Tibial artery (tissue), 4 donors: Measurements from ENCODE around the gene KIAA0513.

ENCODE experiments used
- DNase-seq, 2 donors: peaks; one replicate each; pipeline ENCODE4 v3.0.0-alpha.2; 2019
- H3K27ac ChIP-seq, 2 donors: fragments of 200-600 bp; sonication (generic) in 1 of 2; 1 replicate in 1 of 2; 2 replicates in 1 of 2; pipeline ENCODE4 v1.5.1; 2018 to 2019; ENCODE audit warnings: mild to moderate bottlenecking in 1 of 2
- H3K27me3 ChIP-seq, 2 donors: fragments of 200-600 bp; sonication (generic) in 1 of 2; one replicate each; pipeline versions ENCODE4 v1.5.1 to v1.6.0; 2016 to 2019
- H3K36me3 ChIP-seq, 3 donors: fragments of 200-600 bp; sonication (generic) in 2 of 3; one replicate each; pipeline ENCODE4 v1.5.1; 2016 to 2019; ENCODE audit warnings: mild to moderate bottlenecking in 2 of 3
- H3K4me1 ChIP-seq, 4 donors: fragments of 200-600 bp; sonication (generic) in 2 of 4; 1 replicate in 3 of 4; 2 replicates in 1 of 4; pipeline ENCODE4 v1.5.1; 2016 to 2019
- H3K4me3 ChIP-seq, 2 donors: fragments of 200-600 bp; sonication (generic) in 1 of 2; 1 replicate in 1 of 2; 2 replicates in 1 of 2; pipeline ENCODE4 v1.5.1; 2018 to 2019; ENCODE audit warnings: mild to moderate bottlenecking in 2 of 2
- H3K9me3 ChIP-seq, 3 donors: fragments of 200-600 bp; sonication (generic) in 1 of 3; one replicate each; pipeline ENCODE4 v1.5.1; 2016 to 2019
- intact Hi-C: fragments of 100-400 bp; cut with DNase I; formaldehyde crosslinking; loops from one replicate; pipeline ENCODE4 v1.15.0; 2023; ENCODE audit warnings: low total_unique reads
- TF ChIP-seq, protein P1 (sequence below), 2 experiments: fragments of 200-600 bp in 1 of 2; fragments of 450-650 bp in 1 of 2; IDR thresholded peaks; one replicate each; pipeline ENCODE4 v1.5.1; 2017 to 2019; ENCODE audit warnings: antibody characterized with exemption in 2 of 2, mild to moderate bottlenecking in 1 of 2, moderate library complexity in 1 of 2

The KIAA0513 gene

DNA sequence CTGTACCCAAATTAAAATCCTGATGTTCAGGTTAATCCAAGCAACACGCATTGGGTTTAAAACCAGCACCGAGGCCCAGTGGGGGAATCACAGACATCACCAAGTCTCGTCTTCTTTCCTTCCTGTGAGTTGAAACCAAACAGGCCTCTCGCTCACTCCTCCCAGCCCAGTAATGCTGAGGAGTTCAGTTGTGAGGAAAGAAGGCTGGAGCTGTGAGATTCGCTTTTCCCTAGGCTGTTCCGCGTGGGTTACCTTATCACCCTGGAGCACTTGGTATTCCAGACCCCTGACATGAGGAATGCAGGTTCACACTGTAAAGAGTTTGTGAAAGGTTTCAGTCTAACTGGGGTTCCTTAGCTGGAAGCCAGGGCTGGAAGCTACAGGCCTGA lies 63.9 kb downstream of the KIAA0513 start:
- peaks cover 0 to 23% of the 10 kb centered on the region in 2 donors for H3K27me3 ChIP-seq
- intact Hi-C loops = no loop called here
- TF ChIP-seq, protein P1, sequence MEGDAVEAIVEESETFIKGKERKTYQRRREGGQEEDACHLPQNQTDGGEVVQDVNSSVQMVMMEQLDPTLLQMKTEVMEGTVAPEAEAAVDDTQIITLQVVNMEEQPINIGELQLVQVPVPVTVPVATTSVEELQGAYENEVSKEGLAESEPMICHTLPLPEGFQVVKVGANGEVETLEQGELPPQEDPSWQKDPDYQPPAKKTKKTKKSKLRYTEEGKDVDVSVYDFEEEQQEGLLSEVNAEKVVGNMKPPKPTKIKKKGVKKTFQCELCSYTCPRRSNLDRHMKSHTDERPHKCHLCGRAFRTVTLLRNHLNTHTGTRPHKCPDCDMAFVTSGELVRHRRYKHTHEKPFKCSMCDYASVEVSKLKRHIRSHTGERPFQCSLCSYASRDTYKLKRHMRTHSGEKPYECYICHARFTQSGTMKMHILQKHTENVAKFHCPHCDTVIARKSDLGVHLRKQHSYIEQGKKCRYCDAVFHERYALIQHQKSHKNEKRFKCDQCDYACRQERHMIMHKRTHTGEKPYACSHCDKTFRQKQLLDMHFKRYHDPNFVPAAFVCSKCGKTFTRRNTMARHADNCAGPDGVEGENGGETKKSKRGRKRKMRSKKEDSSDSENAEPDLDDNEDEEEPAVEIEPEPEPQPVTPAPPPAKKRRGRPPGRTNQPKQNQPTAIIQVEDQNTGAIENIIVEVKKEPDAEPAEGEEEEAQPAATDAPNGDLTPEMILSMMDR (IDR thresholded peaks at IDR 0.05) = no peak
- no peak overlapping the region for H3K27ac ChIP-seq
- peaks cover 0 to 9% (median 0%) of the 10 kb centered on the region in 3 donors for H3K36me3 ChIP-seq
- H3K4me1 ChIP-seq = peaks cover 0 to 21% (median 17%) of the 10 kb centered on the region in 4 donors
- no peaks in the 10 kb centered on the region for H3K9me3 ChIP-seq
- no peak for DNase-seq
- H3K4me3 ChIP-seq = no peak overlapping the region

DNA sequence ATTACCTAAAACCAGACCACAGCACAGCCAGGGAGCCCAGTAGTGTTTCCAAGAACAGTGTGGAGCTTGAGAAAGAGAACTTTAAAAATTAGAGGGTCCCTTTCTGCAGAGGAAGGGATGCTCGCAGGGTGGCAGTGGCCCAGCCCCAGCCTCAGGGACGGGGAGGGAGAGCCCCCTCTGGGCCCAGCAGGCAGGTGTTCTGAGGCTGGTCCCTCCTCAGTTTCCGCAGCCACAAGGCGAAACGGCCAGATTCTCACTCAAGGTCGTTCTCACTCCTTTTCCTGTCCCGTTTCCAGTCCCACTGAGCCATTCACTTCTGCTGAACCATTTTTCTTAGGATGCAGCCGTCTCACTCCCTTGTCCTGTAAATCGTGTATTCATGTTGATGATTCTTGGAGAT lies 64.7 kb downstream of the KIAA0513 start:
- Histone ChIP-seq H3K4me1 (peaks cover 0 to 21% (median 17%) of the 10 kb centered on the region in 4 donors), H3K36me3 (peaks cover 0 to 9% (median 0%) of the 10 kb centered on the region in 3 donors), H3K4me3 (no peak overlapping the region), H3K9me3 (no peaks in the 10 kb centered on the region), H3K27me3 (peaks cover 0 to 29% of the 10 kb centered on the region in 2 donors), H3K27ac (no peak overlapping the region)
- intact Hi-C loops = no loop called here
- TF ChIP-seq, protein P1 (IDR thresholded peaks at IDR 0.05) = no peak
- DNase-seq = no peak

DNA sequence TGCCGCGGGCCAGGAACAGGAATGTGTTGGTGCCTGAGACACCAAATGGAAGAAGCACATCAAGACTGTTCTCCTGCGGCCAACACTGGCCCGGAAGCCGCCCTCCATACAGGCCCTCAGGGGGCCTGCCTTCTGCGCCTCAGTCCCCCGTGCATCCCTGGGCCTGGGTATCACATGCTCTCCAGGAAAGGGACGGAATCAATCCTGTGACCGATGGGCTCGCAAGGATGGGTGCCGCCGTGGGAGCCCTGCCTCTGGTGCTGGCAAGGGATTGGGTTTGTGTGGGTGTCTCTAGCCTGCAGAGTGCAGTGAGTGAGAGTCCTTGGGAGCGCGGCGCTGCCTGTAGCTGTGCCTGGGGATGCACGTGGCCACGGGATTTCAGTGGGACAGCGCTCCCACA lies 65.3 kb downstream of the KIAA0513 start:
- H3K4me3 ChIP-seq = no peak overlapping the region
- intact Hi-C loops = no loop called here
- H3K36me3 ChIP-seq = peaks cover 0 to 9% (median 0%) of the 10 kb centered on the region in 3 donors
- H3K27me3 ChIP-seq = peaks cover 0 to 34% of the 10 kb centered on the region in 2 donors
- H3K4me1 ChIP-seq = peaks cover 0 to 21% (median 17%) of the 10 kb centered on the region in 4 donors
- no peak for DNase-seq
- H3K27ac ChIP-seq = no peak overlapping the region
- TF ChIP-seq, protein P1 (IDR thresholded peaks at IDR 0.05) = no peak
- H3K9me3 ChIP-seq = no peaks in the 10 kb centered on the region

DNA sequence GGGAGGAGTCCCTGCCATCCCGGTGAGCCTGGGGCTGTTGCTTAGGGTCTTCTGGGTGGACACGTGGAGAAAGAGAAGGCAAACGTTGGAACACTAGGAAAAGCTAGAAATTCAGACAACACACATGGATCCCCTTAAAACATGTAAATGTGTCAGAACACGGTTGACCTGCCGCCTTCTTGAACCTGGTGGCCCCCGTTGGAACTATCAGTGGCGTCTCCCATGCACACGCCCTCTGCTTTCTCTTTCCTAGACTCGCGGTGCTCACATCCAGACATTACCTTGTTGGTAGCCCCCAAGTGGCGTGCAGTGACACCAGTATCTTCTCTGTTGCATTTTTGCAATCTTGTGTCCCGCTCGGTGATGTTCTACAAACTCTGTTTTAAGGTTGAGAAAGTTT lies 66.1 kb downstream of the KIAA0513 start:
- Histone ChIP-seq H3K4me3 (no peak overlapping the region), H3K36me3 (peaks cover 0 to 1% (median 0%) of the 10 kb centered on the region in 3 donors), H3K27me3 (peaks cover 0 to 38% of the 10 kb centered on the region in 2 donors), H3K9me3 (no peaks in the 10 kb centered on the region), H3K4me1 (peaks cover 0 to 21% (median 17%) of the 10 kb centered on the region in 4 donors), H3K27ac (no peak overlapping the region)
- intact Hi-C loops = no loop called here
- TF ChIP-seq, protein P1 (IDR thresholded peaks at IDR 0.05) = no peak
- no peak for DNase-seq

DNA sequence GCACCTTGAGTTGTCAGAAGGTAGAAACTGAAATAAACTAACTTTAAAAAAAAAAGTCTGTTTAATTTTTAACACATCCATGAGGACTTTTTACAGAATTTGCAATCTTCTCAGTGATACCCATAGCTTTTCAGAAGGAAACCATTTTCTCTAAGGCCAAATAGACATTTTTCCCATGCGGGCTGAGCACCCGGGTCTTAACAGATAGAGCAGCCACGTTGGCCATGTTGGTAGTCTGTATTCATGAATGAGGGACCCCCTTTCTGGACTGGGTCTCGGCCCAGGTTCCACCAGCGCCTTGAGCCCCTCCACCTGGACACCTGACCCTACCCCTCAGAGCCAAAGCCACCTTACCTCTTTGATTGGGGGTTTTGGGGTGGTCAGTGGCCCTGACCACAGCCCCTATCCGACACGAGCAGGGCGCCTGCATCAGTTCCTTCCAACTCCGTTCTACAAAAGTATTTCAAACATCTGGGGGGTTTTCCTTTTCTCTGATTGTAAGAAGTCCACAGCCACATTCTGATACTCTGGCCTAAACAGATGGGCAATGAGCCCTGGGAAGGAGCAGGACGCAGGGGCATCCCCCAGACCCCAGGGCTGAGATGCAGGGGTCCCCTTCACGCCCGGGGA lies 66.7 kb downstream of the KIAA0513 start:
- H3K4me1 ChIP-seq = peaks cover 0 to 16% (median 14%) of the 10 kb centered on the region in 4 donors

More for the DNA sequence above, 66.7 kb downstream of the KIAA0513 start:
- Histone ChIP-seq H3K9me3 (no peaks in the 10 kb centered on the region), H3K4me3 (no peak overlapping the region), H3K36me3 (no peaks in the 10 kb centered on the region), H3K27me3 (peaks cover 0 to 38% of the 10 kb centered on the region in 2 donors), H3K27ac (no peak overlapping the region)
- intact Hi-C loops = no loop called here
- DNase-seq = no peak
- TF ChIP-seq, protein P1 (IDR thresholded peaks at IDR 0.05) = no peak
